GM12864 (cell line): ENCODE measurements around the gene FGD3.
A peak's percentile ranks its signal among the peaks of the same experiment; 100 is the strongest.

ENCODE experiments used
- DNase-seq: peaks from one replicate; pipeline ENCODE4 v3.0.0-alpha.2; 2011; ENCODE audit warnings: low read depth
- H3K4me3 ChIP-seq: 2 replicates; pipeline ENCODE4 v1.5.1; 2011; ENCODE audit warnings: mild to moderate bottlenecking, low read depth, low read length, control low read depth
- TF ChIP-seq, protein P1 (sequence below): IDR thresholded peaks from 2 replicates; pipeline ENCODE4 v1.5.1; 2011; ENCODE audit warnings: low read depth, mild to moderate bottlenecking, moderate library complexity, low read length, control low read depth, inconsistent platforms; ENCODE audit errors: missing control alignments

Gene FGD3

DNA sequence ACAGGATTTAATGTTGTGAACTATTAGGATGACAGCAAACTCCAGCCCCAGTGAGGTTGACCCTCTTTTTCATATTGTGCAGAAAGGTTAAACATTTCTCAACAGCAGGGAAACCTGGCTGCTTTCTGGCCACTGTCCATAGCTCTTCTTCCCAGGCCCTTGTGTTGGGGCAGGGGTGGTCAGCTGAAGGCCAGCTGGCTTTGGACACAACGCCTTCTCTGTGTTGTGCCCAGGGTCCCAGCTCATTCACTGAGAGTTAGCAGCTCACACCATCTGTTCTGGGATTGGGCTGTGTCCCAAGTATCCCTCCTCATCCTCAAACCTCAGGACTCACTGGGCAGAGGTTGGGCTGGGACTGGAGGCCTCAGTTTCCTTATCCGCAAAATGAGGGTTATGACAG lies 1.3 kb downstream of the FGD3 start:
- no peak for DNase-seq
- TF ChIP-seq, protein P1, sequence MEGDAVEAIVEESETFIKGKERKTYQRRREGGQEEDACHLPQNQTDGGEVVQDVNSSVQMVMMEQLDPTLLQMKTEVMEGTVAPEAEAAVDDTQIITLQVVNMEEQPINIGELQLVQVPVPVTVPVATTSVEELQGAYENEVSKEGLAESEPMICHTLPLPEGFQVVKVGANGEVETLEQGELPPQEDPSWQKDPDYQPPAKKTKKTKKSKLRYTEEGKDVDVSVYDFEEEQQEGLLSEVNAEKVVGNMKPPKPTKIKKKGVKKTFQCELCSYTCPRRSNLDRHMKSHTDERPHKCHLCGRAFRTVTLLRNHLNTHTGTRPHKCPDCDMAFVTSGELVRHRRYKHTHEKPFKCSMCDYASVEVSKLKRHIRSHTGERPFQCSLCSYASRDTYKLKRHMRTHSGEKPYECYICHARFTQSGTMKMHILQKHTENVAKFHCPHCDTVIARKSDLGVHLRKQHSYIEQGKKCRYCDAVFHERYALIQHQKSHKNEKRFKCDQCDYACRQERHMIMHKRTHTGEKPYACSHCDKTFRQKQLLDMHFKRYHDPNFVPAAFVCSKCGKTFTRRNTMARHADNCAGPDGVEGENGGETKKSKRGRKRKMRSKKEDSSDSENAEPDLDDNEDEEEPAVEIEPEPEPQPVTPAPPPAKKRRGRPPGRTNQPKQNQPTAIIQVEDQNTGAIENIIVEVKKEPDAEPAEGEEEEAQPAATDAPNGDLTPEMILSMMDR, result no peak
- H3K4me3 ChIP-seq, result no peak overlapping the region

DNA sequence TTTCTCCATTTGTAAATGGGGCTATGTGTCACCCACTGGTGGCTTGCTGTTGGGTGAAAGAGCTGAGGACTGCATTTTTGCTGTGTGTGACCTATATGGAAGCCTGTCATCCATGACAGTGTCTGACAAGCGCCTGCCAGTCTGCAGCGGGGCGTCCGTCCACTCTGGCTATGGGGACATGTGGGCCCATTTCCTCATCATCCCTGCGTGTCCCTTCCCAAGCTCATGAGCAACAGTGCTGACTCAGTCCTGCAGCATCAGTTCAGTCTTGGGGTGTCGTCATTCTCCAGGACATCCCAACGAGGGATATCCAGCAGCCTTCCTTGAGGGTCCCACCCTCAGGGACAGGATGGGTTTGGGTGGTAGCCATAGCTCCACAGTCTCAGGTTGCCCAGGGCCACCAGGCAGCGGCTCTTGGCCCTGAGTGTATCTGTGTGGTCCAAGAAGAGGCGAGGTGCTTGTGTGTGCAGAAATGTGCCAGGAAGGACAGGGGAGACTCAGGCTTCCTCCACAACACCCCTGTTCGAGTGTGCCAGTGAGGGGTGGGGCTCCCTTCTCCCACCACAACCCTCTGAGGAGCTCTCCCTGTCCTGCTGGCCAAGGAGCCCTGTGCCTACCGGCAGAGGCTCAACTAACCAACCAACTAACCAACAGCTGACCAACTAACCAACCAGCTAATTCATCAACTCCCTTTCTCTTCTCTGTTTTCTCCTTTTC lies 2.1 kb downstream of the FGD3 start:
- DNase-seq, result no peak
- no peak overlapping the region for H3K4me3 ChIP-seq
- TF ChIP-seq, protein P1, result no peak

DNA sequence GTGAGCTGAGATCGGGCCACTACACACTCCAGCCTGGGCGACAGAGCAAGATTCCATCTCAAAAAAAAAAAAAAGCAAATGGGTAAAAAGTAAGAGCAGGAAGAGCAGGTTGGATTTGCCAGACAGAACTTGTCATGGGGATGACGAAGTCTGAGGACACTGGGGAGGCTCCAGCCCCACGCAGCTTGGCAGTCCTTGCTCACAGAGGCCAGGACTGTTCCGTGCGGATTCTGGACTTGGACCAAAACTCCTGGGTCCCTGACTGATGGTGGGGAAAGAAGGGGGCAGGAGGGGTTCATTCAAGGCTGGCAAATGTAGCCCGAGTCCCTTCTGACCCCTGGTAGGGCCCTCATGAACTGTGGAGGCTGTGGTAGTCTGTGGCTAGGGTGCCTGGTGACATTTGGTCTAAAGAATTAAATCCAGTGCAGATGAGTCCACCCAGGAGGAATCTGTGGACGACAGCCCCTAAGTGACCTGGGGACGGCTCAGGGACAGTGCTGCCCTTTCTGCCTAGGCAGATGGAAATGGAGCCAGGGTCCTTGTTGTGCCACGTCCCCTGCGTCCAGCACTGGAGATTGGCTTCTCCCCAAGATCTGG lies 3.1 kb downstream of the FGD3 start:
- TF ChIP-seq, protein P1, result no peak

DNA sequence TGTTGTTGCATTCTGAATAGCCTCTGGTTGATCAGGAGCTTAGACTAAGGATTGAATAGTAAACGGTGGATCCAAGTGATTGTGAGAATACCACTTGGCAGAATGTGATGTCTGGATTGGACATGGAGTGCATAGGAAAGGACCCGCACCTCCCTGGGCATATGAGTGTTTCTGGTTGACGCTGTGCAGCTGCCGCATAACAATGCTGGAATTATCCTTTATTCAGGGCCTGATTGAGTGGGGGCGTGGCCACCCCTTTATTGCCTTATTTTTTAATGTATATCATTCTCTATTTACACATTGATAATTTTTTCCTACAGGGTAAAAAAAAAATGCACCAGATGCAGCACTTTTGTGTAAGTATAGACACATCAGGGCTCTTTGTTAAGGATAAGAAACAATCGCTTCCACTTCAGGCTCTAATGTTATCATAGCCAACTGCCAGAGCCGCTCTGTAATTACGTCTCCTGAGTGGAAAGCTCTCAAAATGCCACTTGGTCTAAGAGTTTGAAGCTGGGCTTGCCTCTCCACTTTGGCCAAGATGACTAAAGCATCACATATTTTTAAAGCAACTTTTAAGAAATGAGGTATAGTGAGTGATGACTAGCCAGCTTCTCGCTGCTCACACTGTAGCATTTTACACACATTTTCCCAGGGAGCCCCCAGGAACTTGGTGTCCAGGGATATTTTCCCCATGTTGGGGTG lies 5.7 kb downstream of the FGD3 start:
- TF ChIP-seq, protein P1, result no peak
- H3K4me3 ChIP-seq, result no peak overlapping the region
- no peak for DNase-seq

More for the DNA sequence above, 3.1 kb downstream of the FGD3 start:
- H3K4me3 ChIP-seq, result no peak overlapping the region
- DNase-seq, result no peak

DNA sequence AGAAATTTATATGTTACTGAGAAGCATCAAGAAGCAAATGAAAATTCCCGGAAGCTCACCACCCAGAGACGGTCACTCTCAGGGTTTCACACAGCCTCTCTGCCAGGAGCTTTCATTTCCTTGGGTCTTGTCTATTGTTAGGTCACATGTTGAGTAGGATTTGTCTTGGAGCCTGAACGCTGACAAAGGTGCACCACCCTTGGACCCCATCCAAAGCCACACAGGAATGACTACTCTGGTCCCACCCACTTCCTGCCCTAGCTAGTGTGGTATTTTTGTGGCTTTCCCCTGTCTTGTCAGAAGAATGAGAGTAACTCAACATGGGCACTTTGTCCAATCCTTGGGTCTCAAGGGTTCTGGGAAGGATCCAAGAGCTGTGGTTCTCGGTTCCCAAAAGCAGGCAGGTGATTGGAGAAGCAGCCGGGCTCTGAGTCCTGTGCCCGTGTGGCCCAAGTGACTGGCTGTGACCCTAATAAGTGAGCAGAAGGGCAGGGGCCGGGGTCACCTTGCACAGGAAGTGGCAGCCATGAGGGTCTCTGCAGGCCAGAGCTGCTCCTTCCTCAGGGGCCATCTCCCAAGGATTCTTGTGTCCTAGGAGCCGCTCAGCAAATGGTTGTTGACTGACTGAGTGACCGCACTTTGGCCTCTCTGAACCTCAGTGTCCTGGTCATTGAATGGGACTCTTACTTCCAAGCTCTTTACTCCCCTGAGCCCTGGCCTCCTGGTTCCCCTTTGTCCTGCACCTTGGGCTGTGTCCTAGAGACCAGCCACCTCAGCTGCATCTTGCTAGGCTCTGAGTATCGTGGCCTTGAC lies 6.9 kb downstream of the FGD3 start:
- peak; percentile 42 for DNase-seq
- H3K4me3 ChIP-seq, result 0 out of 2 replicates have a peak overlapping the region, but pooled peaks have one; percentile 11

DNA sequence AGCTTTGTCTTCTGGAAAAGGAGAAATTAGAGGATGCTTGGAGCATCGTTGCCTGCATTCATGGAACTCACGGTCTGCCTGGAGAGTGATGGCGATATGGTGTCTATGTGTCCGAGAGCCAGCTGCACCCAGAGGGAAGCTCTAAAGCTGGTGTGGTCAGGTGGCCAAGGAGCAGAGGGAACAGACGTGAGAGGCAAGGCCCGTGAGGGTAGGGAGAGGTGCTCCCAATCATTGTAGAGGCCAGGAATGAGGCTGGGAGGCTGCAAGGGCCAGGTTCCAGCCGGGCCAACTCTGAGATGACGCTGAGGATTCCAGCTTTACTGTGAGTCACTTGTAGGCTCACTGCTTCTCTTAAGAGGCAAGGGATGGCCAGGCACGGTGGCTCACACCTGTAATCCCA lies 7.6 kb downstream of the FGD3 start:
- no peak for DNase-seq
- TF ChIP-seq, protein P1, result no peak
- H3K4me3 ChIP-seq, result no peak overlapping the region

More for the DNA sequence above, 6.9 kb downstream of the FGD3 start:
- TF ChIP-seq, protein P1, result no peak
